ENCODE data around the gene KCNF1.

The KCNF1 gene, protein sequence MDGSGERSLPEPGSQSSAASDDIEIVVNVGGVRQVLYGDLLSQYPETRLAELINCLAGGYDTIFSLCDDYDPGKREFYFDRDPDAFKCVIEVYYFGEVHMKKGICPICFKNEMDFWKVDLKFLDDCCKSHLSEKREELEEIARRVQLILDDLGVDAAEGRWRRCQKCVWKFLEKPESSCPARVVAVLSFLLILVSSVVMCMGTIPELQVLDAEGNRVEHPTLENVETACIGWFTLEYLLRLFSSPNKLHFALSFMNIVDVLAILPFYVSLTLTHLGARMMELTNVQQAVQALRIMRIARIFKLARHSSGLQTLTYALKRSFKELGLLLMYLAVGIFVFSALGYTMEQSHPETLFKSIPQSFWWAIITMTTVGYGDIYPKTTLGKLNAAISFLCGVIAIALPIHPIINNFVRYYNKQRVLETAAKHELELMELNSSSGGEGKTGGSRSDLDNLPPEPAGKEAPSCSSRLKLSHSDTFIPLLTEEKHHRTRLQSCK
- total RNA-seq: 0 reads per million in 3 donors

DNA sequence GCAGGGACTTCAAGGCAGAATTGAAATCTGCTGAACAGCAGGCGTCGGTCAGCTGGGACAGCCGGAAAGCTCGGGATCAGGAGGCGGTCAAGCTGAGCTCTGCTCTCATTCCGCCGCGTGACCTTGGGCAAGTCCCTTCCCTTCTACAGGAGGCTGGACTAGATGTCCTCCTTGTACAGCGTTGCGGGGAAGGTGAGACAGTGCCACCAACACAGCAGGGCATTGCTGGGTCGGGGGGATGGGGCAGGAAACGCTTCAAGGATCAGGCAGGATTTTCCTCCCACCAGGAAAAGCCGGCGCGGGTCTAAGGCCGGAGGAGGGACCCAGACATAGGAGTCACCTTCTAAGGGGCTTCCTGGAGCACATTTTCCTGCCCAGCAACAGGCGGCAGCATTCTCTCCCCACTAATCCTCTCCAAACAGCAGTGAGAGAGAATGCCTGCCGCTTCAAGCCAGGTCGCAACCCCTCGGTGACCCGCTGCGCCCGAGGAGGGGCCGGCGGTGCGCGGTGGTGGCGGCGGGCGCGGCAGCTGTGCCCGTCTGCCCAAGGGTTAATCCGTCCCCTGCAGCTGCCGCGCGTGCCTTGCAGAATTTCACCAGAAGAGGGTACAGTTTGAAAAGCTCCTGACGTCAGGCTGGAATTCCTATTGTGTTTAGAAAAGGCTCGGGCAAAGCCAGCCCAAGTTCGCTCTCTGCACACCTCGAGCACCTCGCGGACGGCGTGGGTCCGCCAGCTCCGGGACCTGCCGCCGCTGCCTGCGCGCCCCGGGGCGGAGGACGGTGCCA, at the start of gene KCNF1:
TSS of gene KCNF1 (plus strand) at position 644 of the 785 bp plus-strand sequence. CDS start 493 bp downstream, outside the sequence.
- DNase-seq: no peak

DNA sequence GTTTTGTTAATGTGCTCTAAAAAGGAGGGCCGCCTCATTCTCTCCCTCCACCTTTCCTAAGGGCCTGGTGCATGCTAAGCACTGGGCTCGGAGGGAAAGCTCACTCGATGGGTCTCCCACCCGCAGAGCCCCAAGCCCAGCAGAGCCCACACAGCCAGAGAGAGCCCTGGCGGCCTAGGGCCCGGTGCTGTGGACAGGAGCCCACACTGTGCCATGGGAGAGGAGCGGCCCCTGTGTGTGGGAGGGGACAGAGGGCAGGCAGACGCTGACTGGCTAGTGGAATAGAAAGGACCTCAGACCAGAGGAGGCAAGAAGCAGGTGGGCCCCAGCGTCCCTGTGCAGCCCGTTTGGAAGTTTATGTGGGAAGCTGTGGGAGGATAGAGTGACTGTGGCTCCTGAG, 49.4 kb upstream of the KCNF1 start:
- Histone ChIP-seq H3K9me3 (ENCODE audit: control insufficient read depth, low read length) (no peaks in the 10 kb centered on the region), H3K36me3 (ENCODE audit: control insufficient read depth, insufficient read depth, low read length) (no peaks in the 10 kb centered on the region), H3K4me1 (ENCODE audit: control insufficient read depth, insufficient read depth, low read length, poor library complexity, severe bottlenecking) (peaks cover 3% of the 10 kb centered on the region), H3K27ac (ENCODE audit: insufficient read depth, low read length, poor library complexity, severe bottlenecking) (no peak overlapping the region), H3K27me3 (replicated peaks; ENCODE audit: control insufficient read depth, insufficient read depth, low read length, poor library complexity, severe bottlenecking) (no peaks in the 10 kb centered on the region), H3K4me3 (ENCODE audit: insufficient read depth, low read depth, low read length, poor library complexity, severe bottlenecking) (no peak overlapping the region)
- no peak for DNase-seq

More for the DNA sequence above, at the start of gene KCNF1:
- Histone ChIP-seq H3K36me3 (ENCODE audit: control insufficient read depth, insufficient read depth, low read length) (no peaks in the 10 kb centered on the region), H3K9me3 (ENCODE audit: control insufficient read depth, low read length) (no peaks in the 10 kb centered on the region), H3K4me3 (ENCODE audit: insufficient read depth, low read depth, low read length, poor library complexity, severe bottlenecking) (no peak within 1 kb of the TSS), H3K27me3 (replicated peaks; ENCODE audit: control insufficient read depth, insufficient read depth, low read length, poor library complexity, severe bottlenecking) (no peaks in the 10 kb centered on the region), H3K4me1 (ENCODE audit: control insufficient read depth, insufficient read depth, low read length, poor library complexity, severe bottlenecking) (no peaks in the 10 kb centered on the region), H3K27ac (ENCODE audit: insufficient read depth, low read length, poor library complexity, severe bottlenecking) (no peak within 1 kb of the TSS)

- Histone ChIP-seq H3K27ac (ENCODE audit: insufficient read depth, low read length, poor library complexity, severe bottlenecking) (no peak overlapping the region), H3K4me3 (ENCODE audit: insufficient read depth, low read depth, low read length, poor library complexity, severe bottlenecking) (no peak overlapping the region), H3K4me1 (ENCODE audit: control insufficient read depth, insufficient read depth, low read length, poor library complexity, severe bottlenecking) (peaks cover 3% of the 10 kb centered on the region), H3K9me3 (ENCODE audit: control insufficient read depth, low read length) (no peaks in the 10 kb centered on the region), H3K36me3 (ENCODE audit: control insufficient read depth, insufficient read depth, low read length) (no peaks in the 10 kb centered on the region), H3K27me3 (replicated peaks; ENCODE audit: control insufficient read depth, insufficient read depth, low read length, poor library complexity, severe bottlenecking) (no peaks in the 10 kb centered on the region)
- no peak for DNase-seq
Measured at GRCh38 chr2:10863047-10863446, 48.7 kb upstream of the KCNF1 start.

DNA sequence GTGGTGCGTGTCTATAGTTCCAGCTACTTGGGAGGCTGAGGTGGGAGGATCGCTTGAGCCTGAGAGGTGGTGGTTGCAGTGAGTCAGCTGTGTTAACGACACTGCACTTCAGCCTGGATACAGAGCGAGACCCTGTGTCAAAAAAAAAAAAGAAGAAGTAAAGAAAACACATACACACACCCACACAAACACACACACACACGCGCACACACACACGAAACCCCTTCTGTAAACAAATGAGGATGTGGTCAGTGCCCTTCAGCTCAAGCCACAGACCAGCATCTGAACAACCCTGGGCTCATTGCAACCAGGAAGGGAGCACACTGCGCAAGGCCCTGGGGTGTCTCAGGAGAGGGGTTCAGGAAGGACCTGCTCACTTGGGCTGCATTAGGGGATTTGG, 47.9 kb upstream of the KCNF1 start:
- Histone ChIP-seq H3K27ac (ENCODE audit: insufficient read depth, low read length, poor library complexity, severe bottlenecking) (no peak overlapping the region), H3K27me3 (replicated peaks; ENCODE audit: control insufficient read depth, insufficient read depth, low read length, poor library complexity, severe bottlenecking) (no peaks in the 10 kb centered on the region), H3K4me3 (ENCODE audit: insufficient read depth, low read depth, low read length, poor library complexity, severe bottlenecking) (no peak overlapping the region), H3K4me1 (ENCODE audit: control insufficient read depth, insufficient read depth, low read length, poor library complexity, severe bottlenecking) (peaks cover 3% of the 10 kb centered on the region), H3K36me3 (ENCODE audit: control insufficient read depth, insufficient read depth, low read length) (no peaks in the 10 kb centered on the region), H3K9me3 (ENCODE audit: control insufficient read depth, low read length) (no peaks in the 10 kb centered on the region)
- no peak for DNase-seq

- Histone ChIP-seq H3K27me3 (replicated peaks; ENCODE audit: control insufficient read depth, insufficient read depth, low read length, poor library complexity, severe bottlenecking) (no peaks in the 10 kb centered on the region), H3K27ac (ENCODE audit: insufficient read depth, low read length, poor library complexity, severe bottlenecking) (no peak overlapping the region)
Measured at GRCh38 chr2:10864251-10864650, 47.5 kb upstream of the KCNF1 start.

DNA sequence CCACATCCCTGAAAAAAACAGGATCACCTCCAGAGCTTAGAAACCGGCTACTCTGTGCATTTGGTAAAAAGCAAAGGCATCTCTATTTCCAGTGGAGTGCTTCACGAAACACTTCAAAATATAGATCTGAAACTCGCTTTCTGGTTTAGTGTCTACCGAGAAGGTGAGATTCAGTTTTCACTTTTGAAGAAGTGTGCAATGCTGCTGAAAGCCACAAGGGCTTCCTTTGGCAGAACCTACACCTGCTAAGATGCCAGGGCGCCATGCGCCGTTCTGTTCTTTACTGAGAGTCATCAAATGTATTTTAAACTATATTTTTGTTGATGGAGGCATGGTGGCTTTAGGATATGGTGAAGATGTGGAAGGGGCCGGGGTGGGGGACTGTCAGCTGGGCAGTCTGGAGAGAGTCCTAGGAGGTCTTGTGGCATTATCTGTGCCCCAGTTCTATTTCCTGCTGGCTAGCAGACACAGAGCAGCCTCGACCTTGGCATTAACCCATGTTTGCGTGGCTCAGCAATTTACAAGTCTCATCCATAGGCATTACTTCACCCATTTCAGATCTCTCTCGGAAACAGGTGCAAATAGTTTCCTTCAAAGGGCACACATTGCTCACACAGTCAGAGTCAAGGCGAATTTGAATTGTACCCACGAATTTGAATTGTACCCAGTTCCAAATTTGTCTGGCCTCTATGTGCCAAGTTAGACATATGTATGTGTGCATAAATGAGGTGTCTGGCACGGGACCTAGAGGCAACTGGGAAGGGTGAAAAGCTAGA, 46.7 kb upstream of the KCNF1 start:
- H3K4me3 ChIP-seq (ENCODE audit: insufficient read depth, low read depth, low read length, poor library complexity, severe bottlenecking): no peak overlapping the region
- DNase-seq: peak in 1 of 3 donors; percentile 5
- H3K27ac ChIP-seq (ENCODE audit: insufficient read depth, low read length, poor library complexity, severe bottlenecking): no peak overlapping the region
- H3K4me1 ChIP-seq (ENCODE audit: control insufficient read depth, insufficient read depth, low read length, poor library complexity, severe bottlenecking): peaks cover 3% of the 10 kb centered on the region
- H3K27me3 ChIP-seq (replicated peaks; ENCODE audit: control insufficient read depth, insufficient read depth, low read length, poor library complexity, severe bottlenecking): no peaks in the 10 kb centered on the region
- H3K36me3 ChIP-seq (ENCODE audit: control insufficient read depth, insufficient read depth, low read length): no peaks in the 10 kb centered on the region
- H3K9me3 ChIP-seq (ENCODE audit: control insufficient read depth, low read length): no peaks in the 10 kb centered on the region

More at GRCh38 chr2:10864251-10864650, 47.5 kb upstream of the KCNF1 start:
- Histone ChIP-seq H3K9me3 (ENCODE audit: control insufficient read depth, low read length) (no peaks in the 10 kb centered on the region), H3K36me3 (ENCODE audit: control insufficient read depth, insufficient read depth, low read length) (no peaks in the 10 kb centered on the region), H3K4me3 (ENCODE audit: insufficient read depth, low read depth, low read length, poor library complexity, severe bottlenecking) (no peak overlapping the region), H3K4me1 (ENCODE audit: control insufficient read depth, insufficient read depth, low read length, poor library complexity, severe bottlenecking) (peaks cover 3% of the 10 kb centered on the region)
- DNase-seq: no peak

DNA sequence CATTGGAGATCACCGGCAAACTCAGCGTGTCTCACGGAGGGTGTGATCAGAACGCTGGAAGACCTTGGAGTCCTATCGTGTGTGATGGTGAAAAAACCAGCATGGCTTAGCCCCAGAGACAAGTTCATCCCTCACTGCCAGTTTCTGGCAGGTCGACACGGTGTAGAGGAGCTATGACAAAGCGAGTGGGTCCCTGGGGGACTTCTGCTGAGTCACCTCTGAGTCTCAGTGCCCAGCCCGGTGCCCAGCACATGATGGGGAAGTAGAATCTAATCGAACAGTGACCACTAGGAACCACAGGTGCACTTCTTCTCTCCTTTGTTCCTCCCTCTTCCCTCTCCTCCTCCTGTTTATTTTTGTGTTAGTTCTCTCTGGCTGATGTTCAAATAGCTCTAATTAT, 45.9 kb upstream of the KCNF1 start:
- no peak overlapping the region for H3K4me3 ChIP-seq (ENCODE audit: insufficient read depth, low read depth, low read length, poor library complexity, severe bottlenecking)
- H3K27ac ChIP-seq (ENCODE audit: insufficient read depth, low read length, poor library complexity, severe bottlenecking): no peak overlapping the region
- DNase-seq: no peak
- no peaks in the 10 kb centered on the region for H3K27me3 ChIP-seq (replicated peaks; ENCODE audit: control insufficient read depth, insufficient read depth, low read length, poor library complexity, severe bottlenecking)
- peaks cover 3% of the 10 kb centered on the region for H3K4me1 ChIP-seq (ENCODE audit: control insufficient read depth, insufficient read depth, low read length, poor library complexity, severe bottlenecking)
- H3K9me3 ChIP-seq (ENCODE audit: control insufficient read depth, low read length): no peaks in the 10 kb centered on the region
- H3K36me3 ChIP-seq (ENCODE audit: control insufficient read depth, insufficient read depth, low read length): no peaks in the 10 kb centered on the region

GRCh38 chr2:10867692-10868420, 43.9 kb upstream of the KCNF1 start:
- H3K36me3 ChIP-seq (ENCODE audit: control insufficient read depth, insufficient read depth, low read length): no peaks in the 10 kb centered on the region
- H3K27me3 ChIP-seq (replicated peaks; ENCODE audit: control insufficient read depth, insufficient read depth, low read length, poor library complexity, severe bottlenecking): no peaks in the 10 kb centered on the region
- no peaks in the 10 kb centered on the region for H3K9me3 ChIP-seq (ENCODE audit: control insufficient read depth, low read length)
- no peak for DNase-seq
- no peak overlapping the region for H3K27ac ChIP-seq (ENCODE audit: insufficient read depth, low read length, poor library complexity, severe bottlenecking)
- H3K4me3 ChIP-seq (ENCODE audit: insufficient read depth, low read depth, low read length, poor library complexity, severe bottlenecking): no peak overlapping the region
- peaks cover 3% of the 10 kb centered on the region for H3K4me1 ChIP-seq (ENCODE audit: control insufficient read depth, insufficient read depth, low read length, poor library complexity, severe bottlenecking)
